GM12892 (cell line): ENCODE results near the gene SCML1.

Experiments
- POLR2A ChIP-seq: IDR thresholded peaks from 2 replicates; pipeline ENCODE4 v1.6.1; 2011; ENCODE audit warnings: low read depth, low read length, control low read depth
- POLR2AphosphoS5 ChIP-seq: IDR thresholded peaks from 2 replicates; pipeline ENCODE4 v1.6.1; 2011; ENCODE audit warnings: low read depth, low read length, control low read depth

GRCh38 chrX:17767734-17768133 lies 30.4 kb downstream of the SCML1 start:
- no peak for TF ChIP-seq POLR2AphosphoS5
- TF ChIP-seq POLR2A = no peak
